22Rv1 (cell line): ENCODE measurements around the gene HSD17B14.

Source experiments
- ZFX ChIP-seq: fragments of 450-650 bp; IDR thresholded peaks from 2 replicates; pipeline ENCODE4 v1.6.1; 2017; ENCODE audit warnings: antibody characterized with exemption, borderline replicate concordance
- TF ChIP-seq, protein P1 (sequence below): fragments of 450-650 bp; IDR thresholded peaks from 2 replicates; pipeline ENCODE4 v1.5.1; 2017; ENCODE audit warnings: mild to moderate bottlenecking

- TF ChIP-seq, protein P1, sequence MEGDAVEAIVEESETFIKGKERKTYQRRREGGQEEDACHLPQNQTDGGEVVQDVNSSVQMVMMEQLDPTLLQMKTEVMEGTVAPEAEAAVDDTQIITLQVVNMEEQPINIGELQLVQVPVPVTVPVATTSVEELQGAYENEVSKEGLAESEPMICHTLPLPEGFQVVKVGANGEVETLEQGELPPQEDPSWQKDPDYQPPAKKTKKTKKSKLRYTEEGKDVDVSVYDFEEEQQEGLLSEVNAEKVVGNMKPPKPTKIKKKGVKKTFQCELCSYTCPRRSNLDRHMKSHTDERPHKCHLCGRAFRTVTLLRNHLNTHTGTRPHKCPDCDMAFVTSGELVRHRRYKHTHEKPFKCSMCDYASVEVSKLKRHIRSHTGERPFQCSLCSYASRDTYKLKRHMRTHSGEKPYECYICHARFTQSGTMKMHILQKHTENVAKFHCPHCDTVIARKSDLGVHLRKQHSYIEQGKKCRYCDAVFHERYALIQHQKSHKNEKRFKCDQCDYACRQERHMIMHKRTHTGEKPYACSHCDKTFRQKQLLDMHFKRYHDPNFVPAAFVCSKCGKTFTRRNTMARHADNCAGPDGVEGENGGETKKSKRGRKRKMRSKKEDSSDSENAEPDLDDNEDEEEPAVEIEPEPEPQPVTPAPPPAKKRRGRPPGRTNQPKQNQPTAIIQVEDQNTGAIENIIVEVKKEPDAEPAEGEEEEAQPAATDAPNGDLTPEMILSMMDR: no peak
- TF ChIP-seq ZFX: no peak
These were observed 36.7 kb downstream of the HSD17B14 start for GRCh38 chr19:48799358-48800300.
